Breast epithelium (tissue), 4 donors: Measurements from ENCODE around the gene SLC25A21. TPM values are rescaled to one million over a fixed set of nuclear protein-coding genes. Genes with fewer than 3 reads are reported as not detected.

Experiments used
- DNase-seq, 2 donors: peaks; one replicate each; pipeline ENCODE4 v3.0.0-alpha.2; 2019; ENCODE audit warnings: low spot score in 2 of 2
- H3K27ac ChIP-seq, 2 donors: fragments of 200-600 bp; sonication (generic) in 1 of 2; one replicate each; pipeline ENCODE4 v1.5.1; 2016 to 2019; ENCODE audit warnings: mild to moderate bottlenecking in 1 of 2
- H3K27me3 ChIP-seq, 2 donors: fragments of 200-600 bp; sonication (generic) in 1 of 2; one replicate each; pipeline versions ENCODE4 v1.5.1 to v1.6.0; 2017 to 2019; ENCODE audit warnings: control low read depth in 1 of 2, mild to moderate bottlenecking in 1 of 2
- H3K36me3 ChIP-seq: fragments of 200-600 bp; one replicate; pipeline ENCODE4 v1.5.1; 2019
- H3K4me1 ChIP-seq, 2 donors: fragments of 200-600 bp; sonication (generic); one replicate each; pipeline ENCODE4 v1.5.1; 2016 to 2019; ENCODE audit warnings: control low read depth in 1 of 2
- H3K4me3 ChIP-seq, 3 donors: fragments of 200-600 bp; sonication (generic); 1 replicate in 2 of 3; 2 replicates in 1 of 3; pipeline ENCODE4 v1.5.1; 2016 to 2019; ENCODE audit warnings: mild to moderate bottlenecking in 3 of 3, moderate library complexity in 2 of 3
- H3K9me3 ChIP-seq, 2 donors: fragments of 200-600 bp; sonication (generic) in 1 of 2; one replicate each; pipeline ENCODE4 v1.5.1; 2016 to 2019; ENCODE audit warnings: control low read depth in 1 of 2
- POLR2A ChIP-seq: fragments of 450-650 bp; IDR thresholded peaks from one replicate; pipeline ENCODE4 v1.6.1; 2016; ENCODE audit warnings: antibody characterized with exemption, mild to moderate bottlenecking, moderate library complexity
- POLR2AphosphoS5 ChIP-seq, 3 donors: sonication (generic); formaldehyde crosslinking; IDR thresholded peaks; one replicate each; pipeline ENCODE4 v1.6.1; 2017; ENCODE audit warnings: antibody characterized with exemption in 3 of 3
- intact Hi-C: fragments of 100-400 bp; cut with DNase I; formaldehyde crosslinking; loops from one replicate; pipeline ENCODE4 v1.15.1; 2023; ENCODE audit warnings: low total_unique reads
- total RNA-seq, 3 donors: library from RNA; depleted of rRNA; stranded (reverse); fragments of >200 nt; gene quantifications; one replicate each; pipeline ENCODE4 v1.1.0, GENCODE V29; 2016
- TF ChIP-seq, protein P1 (sequence below), 3 donors: fragments of 450-650 bp; IDR thresholded peaks; one replicate each; pipeline ENCODE4 v1.5.1; 2016 to 2017; ENCODE audit warnings: antibody characterized with exemption in 3 of 3, mild to moderate bottlenecking in 3 of 3, moderate library complexity in 3 of 3

SLC25A21 gene
- total RNA-seq, 3 donors from 2014 or later, result 0.66 to 2.3 (median 1.6) TPM

DNA sequence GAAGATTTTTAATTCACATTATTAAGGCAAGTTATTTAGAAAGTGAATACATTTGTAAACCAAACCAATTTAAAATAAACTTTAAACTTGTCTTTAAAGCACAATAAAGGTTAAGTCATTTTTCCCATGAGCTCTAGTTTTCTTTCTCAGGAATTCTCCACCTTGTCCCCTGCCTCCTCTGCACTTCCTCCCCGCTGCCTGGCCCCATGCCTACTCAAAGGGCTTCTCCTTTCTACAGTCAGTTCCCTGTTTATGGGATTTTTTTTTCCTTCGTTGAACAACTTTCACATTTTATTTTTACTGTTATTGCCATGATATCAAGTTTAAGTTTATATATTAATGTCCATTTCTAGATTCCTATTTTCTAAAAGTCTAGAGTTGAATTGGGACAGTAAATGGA is 223.0 kb downstream of the SLC25A21 start:
- DNase-seq, result no peak
- Histone ChIP-seq H3K27ac (no peak overlapping the region), H3K36me3 (no peaks in the 10 kb centered on the region), H3K4me3 (no peak overlapping the region), H3K9me3 (no peaks in the 10 kb centered on the region), H3K4me1 (no peaks in the 10 kb centered on the region), H3K27me3 (no peaks in the 10 kb centered on the region)
- intact Hi-C loops, result no loop called here
- TF ChIP-seq POLR2A, result no peak
- TF ChIP-seq POLR2AphosphoS5 (IDR thresholded peaks at IDR 0.05), result no peak
- TF ChIP-seq, protein P1, sequence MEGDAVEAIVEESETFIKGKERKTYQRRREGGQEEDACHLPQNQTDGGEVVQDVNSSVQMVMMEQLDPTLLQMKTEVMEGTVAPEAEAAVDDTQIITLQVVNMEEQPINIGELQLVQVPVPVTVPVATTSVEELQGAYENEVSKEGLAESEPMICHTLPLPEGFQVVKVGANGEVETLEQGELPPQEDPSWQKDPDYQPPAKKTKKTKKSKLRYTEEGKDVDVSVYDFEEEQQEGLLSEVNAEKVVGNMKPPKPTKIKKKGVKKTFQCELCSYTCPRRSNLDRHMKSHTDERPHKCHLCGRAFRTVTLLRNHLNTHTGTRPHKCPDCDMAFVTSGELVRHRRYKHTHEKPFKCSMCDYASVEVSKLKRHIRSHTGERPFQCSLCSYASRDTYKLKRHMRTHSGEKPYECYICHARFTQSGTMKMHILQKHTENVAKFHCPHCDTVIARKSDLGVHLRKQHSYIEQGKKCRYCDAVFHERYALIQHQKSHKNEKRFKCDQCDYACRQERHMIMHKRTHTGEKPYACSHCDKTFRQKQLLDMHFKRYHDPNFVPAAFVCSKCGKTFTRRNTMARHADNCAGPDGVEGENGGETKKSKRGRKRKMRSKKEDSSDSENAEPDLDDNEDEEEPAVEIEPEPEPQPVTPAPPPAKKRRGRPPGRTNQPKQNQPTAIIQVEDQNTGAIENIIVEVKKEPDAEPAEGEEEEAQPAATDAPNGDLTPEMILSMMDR (IDR thresholded peaks at IDR 0.05), result no peak

GRCh38 chr14:36948157-36948859 is 224.1 kb downstream of the SLC25A21 start:
- no peaks in the 10 kb centered on the region for H3K4me1 ChIP-seq
- no peaks in the 10 kb centered on the region for H3K36me3 ChIP-seq
- H3K27me3 ChIP-seq, result no peaks in the 10 kb centered on the region
- no peak overlapping the region for H3K27ac ChIP-seq
- intact Hi-C loops, result no loop called here
- TF ChIP-seq POLR2AphosphoS5 (IDR thresholded peaks at IDR 0.05), result no peak
- TF ChIP-seq, protein P1 (IDR thresholded peaks at IDR 0.05), result no peak
- TF ChIP-seq POLR2A, result no peak
- no peaks in the 10 kb centered on the region for H3K9me3 ChIP-seq
- H3K4me3 ChIP-seq, result no peak overlapping the region
- no peak for DNase-seq

DNA sequence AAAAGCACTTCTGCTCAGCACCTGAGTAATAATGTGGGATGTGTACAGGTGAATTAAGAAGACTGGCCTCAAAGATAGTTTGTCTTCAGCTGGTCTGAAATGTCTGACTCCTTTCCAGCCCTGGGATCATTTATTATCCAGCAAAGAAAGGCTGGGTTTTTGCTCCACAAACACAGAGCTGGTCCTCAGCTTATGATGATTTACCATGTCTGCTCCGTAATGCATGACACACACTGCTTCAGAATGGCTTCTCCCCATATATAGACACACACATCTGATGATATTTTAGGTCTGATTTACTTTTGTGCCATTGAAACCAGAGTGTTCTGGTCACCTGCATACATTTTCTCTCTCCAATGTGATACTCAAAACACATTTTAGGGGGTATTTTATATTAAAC is 225.0 kb downstream of the SLC25A21 start:
- H3K4me1 ChIP-seq, result no peaks in the 10 kb centered on the region
- H3K36me3 ChIP-seq, result no peaks in the 10 kb centered on the region
- H3K27ac ChIP-seq, result no peak overlapping the region
- intact Hi-C loops, result no loop called here
- no peak for DNase-seq
- no peaks in the 10 kb centered on the region for H3K27me3 ChIP-seq
- no peaks in the 10 kb centered on the region for H3K9me3 ChIP-seq
- no peak for TF ChIP-seq POLR2A
- TF ChIP-seq, protein P1 (IDR thresholded peaks at IDR 0.05), result no peak
- TF ChIP-seq POLR2AphosphoS5 (IDR thresholded peaks at IDR 0.05), result no peak
- H3K4me3 ChIP-seq, result no peak overlapping the region

DNA sequence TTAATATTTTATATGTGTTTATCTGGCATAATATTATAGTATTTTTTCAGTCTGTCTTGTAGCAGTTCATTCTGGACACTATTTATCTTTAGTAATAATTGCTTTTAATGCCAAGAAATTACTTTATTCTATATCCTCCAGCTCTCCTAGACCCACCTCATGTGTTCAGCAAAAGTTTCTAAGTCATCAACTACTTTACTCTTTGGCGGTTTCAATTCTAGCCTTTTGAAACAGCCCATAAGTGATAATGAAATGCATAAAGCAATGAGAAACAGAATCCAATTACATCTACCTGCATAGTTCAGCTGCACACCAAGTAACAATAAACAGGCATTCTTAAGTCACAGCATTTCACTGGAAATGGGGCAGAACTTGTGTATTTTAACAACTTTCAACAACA is 225.5 kb downstream of the SLC25A21 start:
- intact Hi-C loops, result no loop called here
- no peak overlapping the region for H3K4me3 ChIP-seq
- H3K4me1 ChIP-seq, result no peaks in the 10 kb centered on the region
- H3K27me3 ChIP-seq, result no peaks in the 10 kb centered on the region
- H3K9me3 ChIP-seq, result no peaks in the 10 kb centered on the region
- H3K36me3 ChIP-seq, result no peaks in the 10 kb centered on the region
- H3K27ac ChIP-seq, result no peak overlapping the region
- no peak for DNase-seq
- TF ChIP-seq POLR2A (no peak), POLR2AphosphoS5 (IDR thresholded peaks at IDR 0.05) (no peak)
- TF ChIP-seq, protein P1 (IDR thresholded peaks at IDR 0.05), result no peak

DNA sequence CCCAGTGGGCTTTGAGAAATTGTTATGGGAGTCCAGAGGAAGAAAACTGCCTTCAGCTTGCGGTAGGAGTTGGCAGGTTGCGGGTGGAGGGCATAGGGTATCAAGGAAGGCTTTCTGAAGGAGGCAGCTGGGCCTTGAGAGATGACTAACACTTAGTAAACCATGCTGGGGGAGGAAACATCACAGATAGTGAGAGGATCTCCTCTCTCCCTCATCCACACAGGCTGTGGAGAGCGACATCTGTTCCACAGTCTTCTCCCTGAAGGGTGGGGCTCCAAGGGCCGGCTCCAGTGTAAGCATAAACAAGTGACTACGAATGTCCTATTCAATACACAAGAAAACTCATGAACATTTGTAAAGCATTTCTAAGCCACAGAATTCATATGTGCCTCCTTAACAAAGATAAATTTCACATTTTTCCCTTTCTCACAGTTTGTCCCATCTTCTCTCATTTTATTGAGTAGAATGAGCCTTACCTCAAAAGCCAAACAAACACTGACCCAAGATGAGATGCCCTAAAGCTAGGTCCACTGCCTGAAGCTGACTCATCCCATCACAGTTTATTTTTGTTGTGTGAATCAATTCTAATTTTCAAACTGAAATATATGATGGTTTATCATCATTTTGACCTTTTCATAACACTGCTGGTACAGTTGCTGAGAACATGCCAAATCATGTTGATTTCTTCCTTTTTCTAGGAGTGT is 227.9 kb downstream of the SLC25A21 start:
- intact Hi-C loops, result no loop called here

More for the DNA sequence above, 227.9 kb downstream of the SLC25A21 start:
- DNase-seq, result no peak
- H3K4me3 ChIP-seq, result no peak overlapping the region
- H3K9me3 ChIP-seq, result no peaks in the 10 kb centered on the region
- H3K27me3 ChIP-seq, result no peaks in the 10 kb centered on the region
- H3K36me3 ChIP-seq, result no peaks in the 10 kb centered on the region
- TF ChIP-seq, protein P1 (IDR thresholded peaks at IDR 0.05), result no peak
- TF ChIP-seq POLR2AphosphoS5 (IDR thresholded peaks at IDR 0.05) (no peak), POLR2A (no peak)
- H3K27ac ChIP-seq, result no peak overlapping the region
- H3K4me1 ChIP-seq, result no peaks in the 10 kb centered on the region
